Coronary artery (tissue), 2 donors: ENCODE data around the gene CCR5AS.

Experiments used
- DNase-seq: peaks from one replicate; pipeline ENCODE4 v3.0.0-alpha.2; 2017; ENCODE audit warnings: low spot score
- H3K27ac ChIP-seq, 2 donors: fragments of 200-600 bp; sonication (generic); one replicate each; pipeline ENCODE4 v1.5.1; 2016 to 2019
- H3K4me3 ChIP-seq: fragments of 200-600 bp; sonication (generic); 2 replicates; pipeline ENCODE4 v1.5.1; 2016; ENCODE audit warnings: mild to moderate bottlenecking, moderate library complexity
- CTCF ChIP-seq: fragments of 200-600 bp; sonication (generic); IDR thresholded peaks from one replicate; pipeline ENCODE4 v1.5.1; 2019; ENCODE audit warnings: antibody characterized with exemption

CCR5AS gene

GRCh38 chr3:46416125-46416810, 9.4 kb upstream of the CCR5AS start:
- DNase-seq, result peak; percentile 35
- no peak for TF ChIP-seq CTCF
- Histone ChIP-seq H3K4me3 (no peak overlapping the region), H3K27ac (no peak overlapping the region)

GRCh38 chr3:46414739-46415138, 7.9 kb upstream of the CCR5AS start:
- Histone ChIP-seq H3K27ac (no peak overlapping the region), H3K4me3 (no peak overlapping the region)
- TF ChIP-seq CTCF, result no peak
- DNase-seq, result no peak

GRCh38 chr3:46413951-46414350, 7.1 kb upstream of the CCR5AS start:
- H3K4me3 ChIP-seq, result no peak overlapping the region
- DNase-seq, result peak; percentile 12
- no peak for TF ChIP-seq CTCF
- H3K27ac ChIP-seq, result no peak overlapping the region

GRCh38 chr3:46412786-46413298, 6.0 kb upstream of the CCR5AS start:
- no peak overlapping the region for H3K27ac ChIP-seq
- H3K4me3 ChIP-seq, result no peak overlapping the region
- no peak for TF ChIP-seq CTCF
- no peak for DNase-seq

GRCh38 chr3:46411271-46411670, 4.4 kb upstream of the CCR5AS start:
- Histone ChIP-seq H3K27ac (no peak overlapping the region), H3K4me3 (no peak overlapping the region)
- TF ChIP-seq CTCF, result no peak
- DNase-seq, result no peak

GRCh38 chr3:46410669-46411068, 3.8 kb upstream of the CCR5AS start:
- Histone ChIP-seq H3K27ac (no peak overlapping the region), H3K4me3 (no peak overlapping the region)
- DNase-seq, result peak; percentile 17
- TF ChIP-seq CTCF, result no peak

GRCh38 chr3:46409739-46410489, 3.0 kb upstream of the CCR5AS start:
- TF ChIP-seq CTCF, result no peak
- no peak overlapping the region for H3K4me3 ChIP-seq
- peak; percentile 38 for DNase-seq
- no peak overlapping the region for H3K27ac ChIP-seq
